ENCODE measurements around the gene CACNA2D2. TPM values are rescaled to one million over a fixed set of nuclear protein-coding genes. Genes with fewer than 3 reads are reported as not detected.

CACNA2D2 gene
- total RNA-seq, 1 experiment from 2014 or later = not detected

DNA sequence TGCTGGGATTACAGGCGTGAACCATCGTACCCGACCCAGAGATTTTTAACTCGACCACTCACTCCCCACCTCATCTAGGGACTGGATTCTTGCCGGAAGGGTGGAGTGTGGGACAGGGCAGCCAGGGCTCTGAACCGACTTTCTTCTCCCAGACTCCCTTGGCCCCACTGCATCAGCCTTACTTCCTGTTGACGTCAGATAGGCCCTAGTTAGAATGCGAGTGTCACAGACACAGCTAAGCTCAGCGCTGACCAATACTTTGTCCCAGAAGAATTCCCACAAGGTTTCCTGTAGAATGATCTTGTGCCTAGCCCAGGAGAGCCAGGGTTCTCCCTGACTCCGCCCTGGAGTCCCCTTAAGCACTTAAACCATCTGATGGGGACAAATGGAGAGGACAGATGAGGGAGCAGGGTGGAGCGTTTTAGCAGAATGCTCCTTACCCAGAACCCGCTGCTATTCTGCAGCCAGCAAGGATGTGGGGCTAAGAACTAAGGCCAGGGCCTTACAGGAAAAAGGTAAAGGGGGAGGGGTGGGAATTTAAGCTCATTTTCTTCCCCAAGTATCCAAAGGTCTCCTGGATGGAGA, 169.6 kb downstream of the CACNA2D2 start:
- H3K4me2 ChIP-seq = no peak overlapping the region
- intact Hi-C loops (cut with micrococcal nuclease; ENCODE audit: unreplicated experiment) = no loop called here
- H4K20me1 ChIP-seq (ENCODE audit: insufficient read depth) = no peaks in the 10 kb centered on the region
- no peak overlapping the region for H2AFZ ChIP-seq
- no peak overlapping the region for H3K4me3 ChIP-seq
- BruUV-seq (replicated peaks) = no TSS peak
- no peaks in the 10 kb centered on the region for H3K27me3 ChIP-seq (ENCODE audit: insufficient read depth, low read depth)
- peaks cover 24% of the 10 kb centered on the region for H3K4me1 ChIP-seq (replicated peaks; ENCODE audit: insufficient read depth)
- peaks cover 45% of the 10 kb centered on the region for H3F3A ChIP-seq (ENCODE audit: insufficient read depth, low read depth)
- H3K36me3 ChIP-seq (ENCODE audit: low read depth) = no peaks in the 10 kb centered on the region
- H3K9me3 ChIP-seq (ENCODE audit: insufficient read depth, low read depth) = no peaks in the 10 kb centered on the region
- no peaks in the 10 kb centered on the region for H3K9me2 ChIP-seq (ENCODE audit: insufficient read depth)
- POLR2A ChIA-PET (ENCODE audit: unreplicated experiment) = interaction anchor here (0.5 to 0.6 kb wide), 2 partner anchors 11 to 27 kb away, joined by 20 to 21 read pairs; no protein-coding TSS in a partner anchor
- H3K27ac ChIP-seq = no peak overlapping the region
- TF ChIP-seq EZH2 (IDR thresholded peaks at IDR 0.05; ENCODE audit: low read depth) = no peak
- TF ChIP-seq, protein P1, sequence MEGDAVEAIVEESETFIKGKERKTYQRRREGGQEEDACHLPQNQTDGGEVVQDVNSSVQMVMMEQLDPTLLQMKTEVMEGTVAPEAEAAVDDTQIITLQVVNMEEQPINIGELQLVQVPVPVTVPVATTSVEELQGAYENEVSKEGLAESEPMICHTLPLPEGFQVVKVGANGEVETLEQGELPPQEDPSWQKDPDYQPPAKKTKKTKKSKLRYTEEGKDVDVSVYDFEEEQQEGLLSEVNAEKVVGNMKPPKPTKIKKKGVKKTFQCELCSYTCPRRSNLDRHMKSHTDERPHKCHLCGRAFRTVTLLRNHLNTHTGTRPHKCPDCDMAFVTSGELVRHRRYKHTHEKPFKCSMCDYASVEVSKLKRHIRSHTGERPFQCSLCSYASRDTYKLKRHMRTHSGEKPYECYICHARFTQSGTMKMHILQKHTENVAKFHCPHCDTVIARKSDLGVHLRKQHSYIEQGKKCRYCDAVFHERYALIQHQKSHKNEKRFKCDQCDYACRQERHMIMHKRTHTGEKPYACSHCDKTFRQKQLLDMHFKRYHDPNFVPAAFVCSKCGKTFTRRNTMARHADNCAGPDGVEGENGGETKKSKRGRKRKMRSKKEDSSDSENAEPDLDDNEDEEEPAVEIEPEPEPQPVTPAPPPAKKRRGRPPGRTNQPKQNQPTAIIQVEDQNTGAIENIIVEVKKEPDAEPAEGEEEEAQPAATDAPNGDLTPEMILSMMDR (conservative IDR thresholded peaks at IDR 0.05) = no peak
- peaks cover 42% of the 10 kb centered on the region for H3K79me2 ChIP-seq (ENCODE audit: low read depth)
- CTCF ChIA-PET = no interaction called here
- DNase-seq = no peak

DNA sequence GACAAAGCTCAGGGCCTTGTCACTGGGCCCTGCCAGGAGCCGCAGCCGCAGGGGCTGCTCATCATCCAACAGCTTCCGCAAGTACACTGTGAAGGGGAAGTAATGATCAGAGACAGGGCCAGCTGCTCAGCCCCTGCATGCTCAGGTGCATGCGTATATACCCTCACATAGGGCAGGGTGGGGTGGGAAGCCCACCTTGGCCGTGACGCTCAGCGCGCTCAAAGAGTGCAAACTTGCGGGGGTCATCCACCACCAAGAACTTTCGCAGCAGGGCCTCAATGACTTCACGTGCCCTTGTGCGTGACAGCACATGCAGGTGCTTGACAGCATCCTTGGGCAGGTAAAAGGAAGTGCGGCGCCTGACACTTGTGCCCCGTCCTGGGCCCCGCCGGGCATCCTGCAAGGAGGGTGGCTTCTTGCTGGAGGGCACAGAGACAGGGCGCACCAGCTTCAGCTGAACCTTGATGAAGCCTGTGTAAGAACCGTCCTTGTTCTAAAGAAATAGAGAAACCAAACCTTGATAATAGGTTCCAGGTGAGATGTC, 172.0 kb downstream of the CACNA2D2 start:
- Histone ChIP-seq H3K27ac (no peak overlapping the region), H3F3A (ENCODE audit: insufficient read depth, low read depth) (peaks cover 38% of the 10 kb centered on the region), H4K20me1 (ENCODE audit: insufficient read depth) (no peaks in the 10 kb centered on the region; the same call in 1 of the 2 replicates), H3K9me2 (ENCODE audit: insufficient read depth) (no peaks in the 10 kb centered on the region), H3K79me2 (ENCODE audit: low read depth) (peaks cover 50% of the 10 kb centered on the region), H3K27me3 (ENCODE audit: insufficient read depth, low read depth) (no peaks in the 10 kb centered on the region), H3K4me1 (replicated peaks; ENCODE audit: insufficient read depth) (peaks cover 19% of the 10 kb centered on the region), H3K36me3 (ENCODE audit: low read depth) (no peaks in the 10 kb centered on the region), H3K4me3 (no peak overlapping the region), H3K9me3 (ENCODE audit: insufficient read depth, low read depth) (no peaks in the 10 kb centered on the region), H3K4me2 (no peak overlapping the region), H2AFZ (no peak overlapping the region)
- TF ChIP-seq EZH2 (IDR thresholded peaks at IDR 0.05; ENCODE audit: low read depth) = no peak
- TF ChIP-seq, protein P1 (conservative IDR thresholded peaks at IDR 0.05) = no peak
- POLR2A ChIA-PET (ENCODE audit: unreplicated experiment) = no interaction called here
- no TSS peak for BruUV-seq (replicated peaks)
- CTCF ChIA-PET = no interaction called here
- no peak for DNase-seq
- intact Hi-C loops (cut with micrococcal nuclease; ENCODE audit: unreplicated experiment) = no loop called here

DNA sequence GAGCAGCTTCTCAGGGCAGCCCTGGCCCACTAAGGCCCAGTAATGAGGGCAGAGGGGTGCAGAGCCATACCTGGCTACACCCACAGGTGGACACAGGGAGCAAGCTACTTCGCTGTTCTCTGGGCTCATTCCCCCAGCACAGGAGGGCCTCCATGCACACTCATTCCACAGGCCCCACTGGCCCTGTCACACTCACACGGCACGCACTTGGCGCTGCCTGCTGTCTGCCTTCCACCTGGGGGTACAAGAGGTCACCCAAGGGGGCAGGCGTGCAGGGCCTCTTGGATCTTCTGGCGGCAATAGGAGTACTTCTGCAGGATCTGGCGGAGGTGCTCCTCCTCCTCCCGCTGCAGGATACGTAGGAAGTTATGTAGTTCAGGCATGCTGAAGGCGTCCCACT, 173.1 kb downstream of the CACNA2D2 start:
- H3K36me3 ChIP-seq (ENCODE audit: low read depth) = no peaks in the 10 kb centered on the region

More for the DNA sequence above, 173.1 kb downstream of the CACNA2D2 start:
- no peaks in the 10 kb centered on the region for H3K9me2 ChIP-seq (ENCODE audit: insufficient read depth)
- H3K4me2 ChIP-seq = no peak overlapping the region
- no peak overlapping the region for H3K4me3 ChIP-seq
- peaks cover 42% of the 10 kb centered on the region for H3K79me2 ChIP-seq (ENCODE audit: low read depth)
- peaks cover 12% of the 10 kb centered on the region for H3K4me1 ChIP-seq (replicated peaks; ENCODE audit: insufficient read depth)
- no peak overlapping the region for H2AFZ ChIP-seq
- no peak overlapping the region for H3K27ac ChIP-seq
- no TSS peak for BruUV-seq (replicated peaks)
- intact Hi-C loops (cut with micrococcal nuclease; ENCODE audit: unreplicated experiment) = no loop called here
- no peaks in the 10 kb centered on the region for H3K9me3 ChIP-seq (ENCODE audit: insufficient read depth, low read depth)
- no peaks in the 10 kb centered on the region; the same call in 1 of the 2 replicates for H4K20me1 ChIP-seq (ENCODE audit: insufficient read depth)
- ChIA-PET CTCF (no interaction called here), POLR2A (ENCODE audit: unreplicated experiment) (no interaction called here)
- DNase-seq = no peak
- TF ChIP-seq, protein P1 (conservative IDR thresholded peaks at IDR 0.05) = no peak
- TF ChIP-seq EZH2 (IDR thresholded peaks at IDR 0.05; ENCODE audit: low read depth) = no peak
- peaks cover 27% of the 10 kb centered on the region for H3F3A ChIP-seq (ENCODE audit: insufficient read depth, low read depth)
- H3K27me3 ChIP-seq (ENCODE audit: insufficient read depth, low read depth) = no peaks in the 10 kb centered on the region

All from PC-9 (cell line).